Spinal cord (tissue), 10 donors: ENCODE measurements around the gene CLIP2. TPM values are rescaled to one million over a fixed set of nuclear protein-coding genes. Genes with fewer than 3 reads are reported as not detected.
"Not testable (repeated sequence)": the region's sequence is repeated elsewhere in the genome, so short reads cannot be mapped to it uniquely, and the experiment has no call there.

Experiments
- DNase-seq, 6 donors: peaks; one replicate each; pipeline versions ENCODE4 v3.0.0 to v3.0.0-alpha.2; 2013 to 2015; ENCODE audit warnings: low spot score in 6 of 6, low read depth in 4 of 6
- H3K27ac ChIP-seq: one replicate; pipeline ENCODE4 v1.5.1; 2013; ENCODE audit warnings: low read depth, low read length, control low read depth
- H3K27me3 ChIP-seq: one replicate; pipeline ENCODE4 v1.6.1; 2013; ENCODE audit warnings: low read length; ENCODE audit not compliant: control insufficient read depth, insufficient read depth
- H3K36me3 ChIP-seq: one replicate; pipeline ENCODE4 v1.6.1; 2013; ENCODE audit warnings: low read length; ENCODE audit not compliant: control insufficient read depth, insufficient read depth
- H3K4me1 ChIP-seq: one replicate; pipeline ENCODE4 v1.6.1; 2013; ENCODE audit warnings: low read length; ENCODE audit not compliant: control insufficient read depth, insufficient read depth
- H3K4me3 ChIP-seq: one replicate; pipeline ENCODE4 v1.5.1; 2013; ENCODE audit warnings: low read depth, low read length, control low read depth
- H3K9me3 ChIP-seq: one replicate; pipeline ENCODE4 v1.6.1; 2013; ENCODE audit warnings: low read length; ENCODE audit not compliant: control insufficient read depth, insufficient read depth
- WGBS: methylation state at CpG from one replicate; pipeline ENCODE4 v1.1.5; 2013; ENCODE audit warnings: missing lambda C conversion rate; ENCODE audit not compliant: insufficient coverage; 5-methylcytosine and 5-hydroxymethylcytosine counted together
- polyA plus RNA-seq, 2 donors: library from polyadenylated mRNA; unstranded; fragments of 120-200 nt; gene quantifications; one replicate each; pipeline ENCODE4 v1.2.1, GENCODE V29; 2013; ENCODE audit not compliant: insufficient read length in 2 of 2
- total RNA-seq, 2 donors: library from RNA; depleted of rRNA in 1 of 2; stranded (reverse); fragments of 120-200 nt in 1 of 2; fragments of >200 nt in 1 of 2; gene quantifications; one replicate each; pipeline versions ENCODE4 v1.2.3 to v1.2.4, GENCODE V29; 2013 to 2014
- donor health status: healthy.

The CLIP2 gene
- total and polyA plus RNA-seq, 4 donors: 34.4 to 110 (median 76.9) TPM

- Histone ChIP-seq H3K4me3 (peak overlapping the region; percentile 19), H3K27me3 (no peaks in the 10 kb centered on the region), H3K9me3 (no peaks in the 10 kb centered on the region), H3K36me3 (peaks cover 19% of the 10 kb centered on the region), H3K27ac (peak overlapping the region; percentile 82), H3K4me1 (peaks cover 53% of the 10 kb centered on the region)
- 5% methylated on average over 18 of the region's 20 CpGs for WGBS
- peak; percentile 59 to 88 (median 62) for DNase-seq
These were observed 17.7 kb downstream of the CLIP2 start for GRCh38 chr7:74306730-74307469.

GRCh38 chr7:74307738-74308505, 18.7 kb downstream of the CLIP2 start:
- H3K36me3 ChIP-seq: peaks cover 19% of the 10 kb centered on the region
- no peaks in the 10 kb centered on the region for H3K27me3 ChIP-seq
- peaks cover 51% of the 10 kb centered on the region for H3K4me1 ChIP-seq
- 50% methylated on average over 7 of the region's 10 CpGs for WGBS
- H3K4me3 ChIP-seq: no peak overlapping the region
- DNase-seq: peak in 1 of 6 donors; percentile 24
- H3K27ac ChIP-seq: peak overlapping the region; percentile 50
- no peaks in the 10 kb centered on the region for H3K9me3 ChIP-seq

- 93% methylated on average over 3 of the region's 6 CpGs for WGBS
- Histone ChIP-seq H3K4me3 (no peak overlapping the region), H3K4me1 (peaks cover 53% of the 10 kb centered on the region), H3K36me3 (peaks cover 15% of the 10 kb centered on the region), H3K27me3 (no peaks in the 10 kb centered on the region), H3K9me3 (no peaks in the 10 kb centered on the region), H3K27ac (no peak overlapping the region)
- DNase-seq: no peak
These were observed 20.0 kb downstream of the CLIP2 start for GRCh38 chr7:74309181-74309580.

DNA sequence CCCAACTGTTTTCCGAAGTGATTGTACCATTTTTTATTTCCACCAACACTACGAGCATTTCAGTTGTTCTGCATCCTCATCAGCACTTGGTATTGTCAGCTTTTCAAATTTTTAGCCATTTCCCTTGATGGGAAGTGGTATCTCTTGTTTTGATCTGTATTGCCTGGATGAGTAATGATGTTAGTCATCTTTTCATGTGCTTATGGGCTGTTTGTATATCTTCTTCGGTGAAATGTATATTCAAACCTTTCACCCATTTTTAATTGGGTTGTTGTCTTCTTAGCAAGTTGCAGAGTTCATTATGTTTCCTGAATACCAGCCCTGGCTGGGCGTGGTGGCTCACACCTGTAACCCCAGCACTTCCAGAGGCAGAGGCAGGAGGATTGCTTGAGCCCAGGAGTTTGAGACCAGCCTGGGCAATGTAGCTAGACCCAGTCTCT, 22.1 kb downstream of the CLIP2 start:
- DNase-seq: no peak
- Histone ChIP-seq H3K9me3 (no peaks in the 10 kb centered on the region), H3K27me3 (no peaks in the 10 kb centered on the region), H3K4me3 (no peak overlapping the region), H3K4me1 (peaks cover 39% of the 10 kb centered on the region), H3K27ac (no peak overlapping the region), H3K36me3 (peaks cover 14% of the 10 kb centered on the region)
- WGBS: 100% methylated on average over 1 of the region's 4 CpGs

GRCh38 chr7:74312418-74313028, 23.3 kb downstream of the CLIP2 start:
- H3K36me3 ChIP-seq: peaks cover 17% of the 10 kb centered on the region
- no peaks in the 10 kb centered on the region for H3K27me3 ChIP-seq
- 80% methylated on average over 8 of the region's 16 CpGs for WGBS
- DNase-seq: no peak
- H3K4me1 ChIP-seq: peaks cover 27% of the 10 kb centered on the region
- no peak overlapping the region for H3K4me3 ChIP-seq
- H3K27ac ChIP-seq: no peak overlapping the region
- no peaks in the 10 kb centered on the region for H3K9me3 ChIP-seq

DNA sequence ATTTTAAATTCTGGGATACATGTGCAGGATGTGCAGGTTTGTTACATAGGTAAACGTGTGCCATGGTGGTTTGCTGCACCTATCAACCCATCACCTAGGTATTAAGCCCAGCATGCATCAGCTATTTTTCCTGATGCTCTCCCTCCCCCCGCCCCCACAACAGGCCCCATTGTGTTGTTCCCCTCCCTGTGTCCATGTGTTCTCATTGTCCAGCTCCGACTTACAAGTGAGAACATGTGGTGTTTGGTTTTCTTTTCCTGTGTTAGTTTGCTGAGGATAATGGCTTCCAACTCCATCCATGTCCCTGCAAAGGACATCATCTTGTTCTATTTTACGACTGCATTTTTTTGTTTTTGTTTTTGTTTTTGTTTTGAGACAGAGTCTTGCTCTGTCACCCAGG, 26.7 kb downstream of the CLIP2 start:
- no CpG with 5 or more reads among the region's 4 CpGs for WGBS
- H3K27ac ChIP-seq, H3K27me3 ChIP-seq, H3K9me3 ChIP-seq, DNase-seq, H3K4me3 ChIP-seq: not testable (repeated sequence)
- H3K4me1 ChIP-seq: peaks cover 19% of the 10 kb centered on the region
- peaks cover 46% of the 10 kb centered on the region for H3K36me3 ChIP-seq

DNA sequence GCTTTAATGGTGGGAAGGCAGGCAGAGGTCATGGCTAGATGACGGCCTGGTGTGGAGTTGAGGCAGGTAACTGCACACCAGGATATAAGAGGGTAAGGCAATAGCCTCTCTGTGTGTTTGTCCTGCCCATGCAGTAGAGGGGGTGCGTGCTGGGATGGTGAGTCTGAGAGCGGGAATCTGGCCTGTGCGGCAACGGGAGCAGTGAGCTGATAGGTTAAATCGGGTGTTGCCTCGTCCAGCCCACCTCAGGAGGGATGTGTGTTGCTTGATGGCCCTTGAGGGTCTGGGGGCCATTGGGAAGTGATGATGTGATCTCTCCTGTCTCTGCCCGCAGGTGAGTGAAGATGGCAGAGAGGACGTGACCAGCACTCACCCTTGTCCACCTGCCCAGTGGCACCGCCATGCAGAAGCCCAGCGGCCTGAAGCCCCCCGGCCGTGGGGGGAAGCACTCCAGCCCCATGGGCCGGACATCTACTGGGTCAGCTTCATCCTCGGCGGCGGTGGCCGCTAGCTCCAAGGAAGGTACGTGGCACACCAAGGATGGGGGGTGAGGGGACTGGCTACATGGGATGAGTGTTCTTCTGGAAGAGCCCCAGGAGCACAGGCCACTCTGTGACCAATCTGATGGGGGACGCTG, 28.1 kb downstream of the CLIP2 start:
- Histone ChIP-seq H3K27me3 (no peaks in the 10 kb centered on the region), H3K36me3 (peaks cover 46% of the 10 kb centered on the region), H3K9me3 (no peaks in the 10 kb centered on the region), H3K27ac (no peak overlapping the region), H3K4me3 (no peak overlapping the region), H3K4me1 (peaks cover 16% of the 10 kb centered on the region)
- 90% methylated on average over 14 of the region's 20 CpGs for WGBS
- DNase-seq: no peak

DNA sequence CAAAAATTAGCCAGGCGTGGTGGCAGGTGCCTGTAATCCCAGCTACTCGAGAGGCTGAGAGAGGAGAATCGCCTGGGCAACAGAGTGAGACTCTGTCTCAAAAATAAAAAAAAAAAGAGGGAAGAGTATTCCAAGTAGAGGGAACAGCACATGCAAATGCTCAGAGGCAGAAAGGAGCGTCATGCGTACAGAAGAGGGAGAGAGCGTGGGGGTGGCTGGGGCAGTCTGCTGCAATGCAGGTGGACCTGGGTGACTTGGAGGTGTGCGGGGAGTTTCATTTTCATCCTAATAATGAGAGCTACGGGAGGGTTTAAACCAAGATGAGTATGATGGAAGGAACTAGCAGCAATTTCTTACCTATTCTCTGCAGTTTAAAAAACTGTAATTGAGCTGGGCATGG, 28.8 kb downstream of the CLIP2 start:
- Histone ChIP-seq H3K36me3 (peaks cover 47% of the 10 kb centered on the region), H3K27ac (no peak overlapping the region), H3K27me3 (no peaks in the 10 kb centered on the region), H3K4me1 (peaks cover 11% of the 10 kb centered on the region), H3K9me3 (no peaks in the 10 kb centered on the region), H3K4me3 (no peak overlapping the region)
- 95% methylated on average over 6 of the region's 8 CpGs for WGBS
- DNase-seq: no peak

DNA sequence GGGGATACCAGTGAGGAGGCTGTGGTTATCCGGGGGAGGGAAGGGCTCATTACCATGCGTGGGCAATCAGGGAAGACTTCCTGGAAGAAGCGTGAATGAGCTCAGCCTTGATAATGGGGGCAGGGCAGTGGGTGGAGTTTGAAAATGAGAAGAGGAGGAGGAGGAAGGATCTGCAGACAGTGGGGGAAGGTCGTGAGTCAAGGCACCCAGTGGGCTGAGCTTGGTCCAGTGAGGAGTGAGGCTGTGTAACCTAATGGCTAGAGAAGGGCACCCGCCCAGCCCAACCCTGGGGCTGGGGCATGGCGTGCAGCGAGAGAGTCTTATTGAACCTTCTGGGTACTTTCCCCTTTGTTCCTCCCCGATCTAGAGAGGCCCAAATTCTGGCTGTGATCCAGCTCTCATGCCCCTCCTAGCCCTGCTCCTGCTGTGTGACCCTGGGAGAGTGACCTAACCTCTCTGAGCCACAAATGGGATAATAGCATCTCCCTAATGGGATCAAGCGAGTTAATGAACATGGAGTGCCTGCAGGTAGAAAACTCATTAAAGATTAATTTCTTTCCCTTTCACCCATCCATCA, 31.5 kb downstream of the CLIP2 start:
- H3K36me3 ChIP-seq: peaks cover 61% of the 10 kb centered on the region
- 78% methylated on average over 8 of the region's 9 CpGs for WGBS

More for the DNA sequence above, 31.5 kb downstream of the CLIP2 start:
- Histone ChIP-seq H3K4me3 (no peak overlapping the region), H3K9me3 (no peaks in the 10 kb centered on the region), H3K27ac (no peak overlapping the region), H3K4me1 (peaks cover 23% of the 10 kb centered on the region), H3K27me3 (no peaks in the 10 kb centered on the region)
- no peak for DNase-seq
